ENCODE results near the gene SLC35A3. TPM values are rescaled to one million over a fixed set of nuclear protein-coding genes. Genes with fewer than 3 reads are reported as not detected.

The SLC35A3 gene
- total and polyA plus RNA-seq, 7 experiments from 2014 or later: 13.9 to 31.6 (median 24.2) TPM

- Histone ChIP-seq H3K4me1 (ENCODE audit: control insufficient read depth in 2 of 2, insufficient read depth in 2 of 2, low read length in 2 of 2) (peaks cover 22 to 24% of the 10 kb centered on the region in 2 donors), H3K27ac (ENCODE audit: low read depth, low read length) (peak overlapping the region; percentile 99), H3K9me3 (ENCODE audit: control insufficient read depth in 2 of 3, low read length in 3 of 3) (no peaks in the 10 kb centered on the region), H3K27me3 (ENCODE audit: control insufficient read depth in 2 of 2, insufficient read depth in 2 of 2, low read length in 2 of 2) (no peaks in the 10 kb centered on the region), H3K4me3 (ENCODE audit: low read length) (peak overlapping the region; percentile 70), H3K36me3 (ENCODE audit: control insufficient read depth in 2 of 3, insufficient read depth in 3 of 3, low read length in 3 of 3) (peaks cover 0 to 5% (median 0%) of the 10 kb centered on the region in 3 experiments)
- H3K4me3 Mint-ChIP-seq: peak overlapping the region; percentile 92 to 99 (median 95)
- ATAC-seq (no peak), DNase-seq (peak in 3 of 9 donors; percentile 9 to 12 (median 9))
- H3K9me3 Mint-ChIP-seq: peaks cover 0 to 1% (median 0%) of the 10 kb centered on the region in 11 donors
- no peaks in the 10 kb centered on the region for H3K27me3 Mint-ChIP-seq
- ChIA-PET CTCF (no interaction called here), POLR2A (interaction anchor here (0.6 to 2.9 kb wide), 10 partner anchors 8 to 1272 kb away, joined by 3 to 22 read pairs (median 4); partner anchors contain the start of genes DBT, SASS6, SLC35A3 and TRMT13)
- intact Hi-C loops (cut with micrococcal nuclease): loop anchor here (5.0 kb wide), 4 partner anchors 405 to 1200 kb away; partner anchors contain the start of gene S1PR1 (in 1 of the 2)
- H3K4me1 Mint-ChIP-seq: peaks cover 18 to 59% (median 47%) of the 10 kb centered on the region in 7 donors
- H3K36me3 Mint-ChIP-seq: peaks cover 0 to 10% (median 0%) of the 10 kb centered on the region in 5 donors
- H3K27ac Mint-ChIP-seq: peak overlapping the region; percentile 97 to 100 (median 99)
Measured at GRCh38 chr1:100036718-100037655, 67.2 kb downstream of the SLC35A3 start.

DNA sequence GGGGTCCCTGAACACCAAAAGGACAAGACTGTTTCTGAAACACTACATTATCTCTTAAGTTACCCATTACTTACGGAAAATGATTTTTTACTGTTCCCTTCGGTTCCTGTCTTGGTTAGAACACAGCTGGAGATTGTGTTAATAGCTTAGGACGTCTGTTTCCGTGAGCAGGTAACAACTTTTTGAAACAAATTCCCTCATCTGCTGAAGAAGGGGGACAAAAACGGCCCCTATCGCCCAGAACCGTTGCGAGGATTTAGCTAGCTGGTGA lies 67.8 kb downstream of the SLC35A3 start:
- ATAC-seq (no peak), DNase-seq (no peak)
- intact Hi-C loops (cut with micrococcal nuclease): loop anchor here (5.0 kb wide), 4 partner anchors 405 to 1200 kb away; partner anchors contain the start of gene S1PR1 (in 1 of the 2)
- POLR2A ChIA-PET: interaction anchor here (0.9 to 2.9 kb wide), 10 partner anchors 9 to 1272 kb away, joined by 3 to 22 read pairs (median 4); partner anchors contain the start of genes DBT, SASS6, SLC35A3 and TRMT13
- peak overlapping the region; percentile 70 for H3K4me3 ChIP-seq (ENCODE audit: low read length)
- H3K4me1 ChIP-seq (ENCODE audit: control insufficient read depth in 2 of 2, insufficient read depth in 2 of 2, low read length in 2 of 2): peaks cover 22 to 26% of the 10 kb centered on the region in 2 donors
- H3K27ac Mint-ChIP-seq: peak overlapping the region; percentile 97 to 100 (median 99)
- peaks cover 0 to 1% (median 0%) of the 10 kb centered on the region in 11 donors for H3K9me3 Mint-ChIP-seq
- H3K27me3 ChIP-seq (ENCODE audit: control insufficient read depth in 2 of 2, insufficient read depth in 2 of 2, low read length in 2 of 2): no peaks in the 10 kb centered on the region
- CTCF ChIA-PET: interaction anchor here (0.6 kb wide), 1 partner anchor 146 kb away, joined by 3 read pairs; no protein-coding TSS in a partner anchor
- peak overlapping the region; percentile 99 for H3K27ac ChIP-seq (ENCODE audit: low read depth, low read length)
- peak overlapping the region; percentile 92 to 99 (median 95) for H3K4me3 Mint-ChIP-seq
- peaks cover 24 to 63% (median 53%) of the 10 kb centered on the region in 7 donors for H3K4me1 Mint-ChIP-seq
- no peaks in the 10 kb centered on the region for H3K27me3 Mint-ChIP-seq
- H3K36me3 Mint-ChIP-seq: peaks cover 0 to 10% (median 0%) of the 10 kb centered on the region in 5 donors
- H3K9me3 ChIP-seq (ENCODE audit: control insufficient read depth in 2 of 3, low read length in 3 of 3): no peaks in the 10 kb centered on the region
- H3K36me3 ChIP-seq (ENCODE audit: control insufficient read depth in 2 of 3, insufficient read depth in 3 of 3, low read length in 3 of 3): peaks cover 0 to 5% (median 0%) of the 10 kb centered on the region in 3 experiments

DNA sequence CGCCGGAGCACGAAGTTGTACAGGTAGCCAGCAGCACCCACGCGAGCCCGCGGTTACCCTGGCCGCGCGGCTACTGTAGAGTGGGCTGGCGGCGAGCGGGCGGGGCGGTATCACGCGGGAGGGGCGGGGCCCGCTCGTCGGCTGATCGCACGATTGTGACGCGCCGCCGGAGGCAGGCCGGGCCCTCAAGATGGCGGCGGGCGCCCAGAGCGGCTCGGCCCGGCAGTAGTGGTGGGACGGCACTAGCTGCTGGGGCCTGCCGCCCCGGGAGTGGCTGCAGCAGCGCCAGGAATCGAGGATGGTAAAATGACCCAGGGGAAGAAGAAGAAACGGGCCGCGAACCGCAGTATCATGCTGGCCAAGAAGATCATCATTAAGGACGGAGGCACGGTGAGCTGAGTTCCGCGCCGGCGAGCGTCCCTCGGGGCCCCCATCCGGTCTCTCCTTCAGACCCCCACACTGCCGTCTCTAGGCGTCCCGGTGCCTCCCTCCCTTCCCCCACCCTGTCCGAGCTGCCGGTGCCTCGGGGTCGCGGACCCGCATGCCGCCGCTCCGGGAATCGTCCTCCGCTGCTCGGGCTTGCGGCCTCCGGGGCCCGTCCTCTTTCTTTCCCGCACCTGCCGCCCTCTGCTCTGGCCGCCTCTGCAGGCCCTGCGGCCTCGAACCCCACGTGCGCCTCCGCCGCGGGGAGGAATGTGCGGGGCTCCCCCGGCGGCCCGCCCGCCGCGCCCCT lies 68.3 kb downstream of the SLC35A3 start:
- Histone ChIP-seq H3K27me3 (ENCODE audit: control insufficient read depth in 2 of 2, insufficient read depth in 2 of 2, low read length in 2 of 2) (no peaks in the 10 kb centered on the region), H3K27ac (ENCODE audit: low read depth, low read length) (peak overlapping the region; percentile 99), H3K4me3 (ENCODE audit: low read length) (peak overlapping the region; percentile 70), H3K9me3 (ENCODE audit: control insufficient read depth in 2 of 3, low read length in 3 of 3) (no peaks in the 10 kb centered on the region), H3K4me1 (ENCODE audit: control insufficient read depth in 2 of 2, insufficient read depth in 2 of 2, low read length in 2 of 2) (peaks cover 22 to 31% of the 10 kb centered on the region in 2 donors), H3K36me3 (ENCODE audit: control insufficient read depth in 2 of 3, insufficient read depth in 3 of 3, low read length in 3 of 3) (peaks cover 0 to 5% (median 0%) of the 10 kb centered on the region in 3 experiments)
- Mint-ChIP-seq H3K27me3 (no peaks in the 10 kb centered on the region), H3K36me3 (peaks cover 0 to 13% (median 3%) of the 10 kb centered on the region in 5 donors), H3K27ac (peak overlapping the region; percentile 97 to 100 (median 99)), H3K4me1 (peaks cover 29 to 68% (median 58%) of the 10 kb centered on the region in 7 donors), H3K4me3 (peak overlapping the region; percentile 93 to 99 (median 97)), H3K9me3 (peaks cover 0 to 1% (median 0%) of the 10 kb centered on the region in 11 donors)
- POLR2A ChIA-PET: interaction anchor here (0.9 to 2.9 kb wide), 10 partner anchors 9 to 1271 kb away, joined by 3 to 22 read pairs (median 4); partner anchors contain the start of genes DBT, SASS6, SLC35A3 and TRMT13
- CTCF ChIA-PET: interaction anchor here (0.6 kb wide), 1 partner anchor 146 kb away, joined by 3 read pairs; no protein-coding TSS in a partner anchor
- DNase-seq: peak; percentile 83 to 92 (median 88)
- ATAC-seq: peak; percentile 91
- intact Hi-C loops (cut with micrococcal nuclease): loop anchor here (1.0 to 5.0 kb wide), 21 partner anchors 8 to 1199 kb away; partner anchors contain the start of genes AGL (in 2 of the 2), DBT (in 2 of the 2), RTCA (in 2 of the 2) and SLC35A3 (in 2 of the 2)

DNA sequence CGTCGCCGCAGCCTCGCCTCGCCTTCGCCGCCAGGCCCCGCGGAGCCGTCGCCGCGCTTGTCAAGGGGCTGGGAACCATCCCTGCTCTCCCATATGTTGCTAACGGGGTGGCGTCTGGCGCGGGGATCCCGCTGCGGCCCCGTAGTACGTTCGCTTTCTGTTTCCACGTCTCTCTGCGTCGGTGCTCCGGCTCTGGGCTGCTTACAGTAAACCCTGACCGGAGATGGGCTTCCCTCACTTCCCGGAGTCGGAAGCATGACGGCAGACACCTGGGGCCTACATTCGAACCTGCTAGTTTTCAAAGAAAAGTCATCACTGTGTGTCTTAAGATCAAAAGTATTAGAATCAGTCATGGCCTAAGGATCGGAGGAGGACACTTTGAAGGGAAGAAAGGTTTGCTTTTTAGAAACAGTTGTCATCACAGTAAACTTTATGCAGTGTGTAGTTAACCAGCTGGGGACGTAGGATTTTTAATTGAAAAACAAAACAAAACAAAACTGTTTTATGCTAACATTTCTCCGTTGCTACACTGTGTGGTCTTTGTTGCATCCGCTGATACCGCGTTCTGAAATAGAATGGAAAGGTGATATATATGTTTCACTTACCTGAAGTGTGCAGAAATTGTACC lies 69.0 kb downstream of the SLC35A3 start:
- ATAC-seq (peak; percentile 69), DNase-seq (peak; percentile 57 to 91 (median 83))
- H3K27ac Mint-ChIP-seq: peak overlapping the region; percentile 97 to 100 (median 99)
- ChIA-PET POLR2A (interaction anchor here (1.0 to 2.9 kb wide), 6 partner anchors 8 to 856 kb away, joined by 3 to 22 read pairs (median 4); partner anchors contain the start of genes DBT, EXTL2 and SLC35A3), CTCF (no interaction called here)
- Histone ChIP-seq H3K4me3 (ENCODE audit: low read length) (peak overlapping the region; percentile 70), H3K27me3 (ENCODE audit: control insufficient read depth in 2 of 2, insufficient read depth in 2 of 2, low read length in 2 of 2) (no peaks in the 10 kb centered on the region), H3K36me3 (ENCODE audit: control insufficient read depth in 2 of 3, insufficient read depth in 3 of 3, low read length in 3 of 3) (peaks cover 0 to 5% (median 0%) of the 10 kb centered on the region in 3 experiments), H3K27ac (ENCODE audit: low read depth, low read length) (peak overlapping the region; percentile 99), H3K4me1 (ENCODE audit: control insufficient read depth in 2 of 2, insufficient read depth in 2 of 2, low read length in 2 of 2) (peaks cover 22 to 33% of the 10 kb centered on the region in 2 donors), H3K9me3 (ENCODE audit: control insufficient read depth in 2 of 3, low read length in 3 of 3) (no peaks in the 10 kb centered on the region)
- peak overlapping the region; percentile 93 to 99 (median 97) for H3K4me3 Mint-ChIP-seq
- peaks cover 0 to 17% (median 8%) of the 10 kb centered on the region in 5 donors for H3K36me3 Mint-ChIP-seq
- peaks cover 0 to 1% (median 0%) of the 10 kb centered on the region in 11 donors for H3K9me3 Mint-ChIP-seq
- peaks cover 33 to 75% (median 62%) of the 10 kb centered on the region in 7 donors for H3K4me1 Mint-ChIP-seq
- intact Hi-C loops (cut with micrococcal nuclease): loop anchor here (1.0 to 5.0 kb wide), 21 partner anchors 8 to 1199 kb away; partner anchors contain the start of genes AGL (in 2 of the 2), DBT (in 2 of the 2), RTCA (in 2 of the 2) and SLC35A3 (in 2 of the 2)
- no peaks in the 10 kb centered on the region for H3K27me3 Mint-ChIP-seq

GRCh38 chr1:100039591-100039990 lies 69.8 kb downstream of the SLC35A3 start:
- Histone ChIP-seq H3K4me3 (ENCODE audit: low read length) (peak overlapping the region; percentile 70), H3K4me1 (ENCODE audit: control insufficient read depth in 2 of 2, insufficient read depth in 2 of 2, low read length in 2 of 2) (peaks cover 22 to 33% of the 10 kb centered on the region in 2 donors), H3K27ac (ENCODE audit: low read depth, low read length) (peak overlapping the region; percentile 99), H3K9me3 (ENCODE audit: control insufficient read depth in 2 of 3, low read length in 3 of 3) (no peaks in the 10 kb centered on the region), H3K27me3 (ENCODE audit: control insufficient read depth in 2 of 2, insufficient read depth in 2 of 2, low read length in 2 of 2) (no peaks in the 10 kb centered on the region), H3K36me3 (ENCODE audit: control insufficient read depth in 2 of 3, insufficient read depth in 3 of 3, low read length in 3 of 3) (peaks cover 0 to 5% (median 0%) of the 10 kb centered on the region in 3 experiments)
- no peak for DNase-seq
- peaks cover 0 to 24% (median 15%) of the 10 kb centered on the region in 5 donors for H3K36me3 Mint-ChIP-seq
- H3K4me3 Mint-ChIP-seq: peak overlapping the region; percentile 93 to 99 (median 97)
- intact Hi-C loops (cut with micrococcal nuclease): loop anchor here (2.0 to 5.0 kb wide), 8 partner anchors 189 to 1198 kb away; partner anchors contain the start of genes AGL (in 1 of the 2), EXTL2 (in 1 of the 2), RTCA (in 1 of the 2) and S1PR1 (in 1 of the 2)
- H3K4me1 Mint-ChIP-seq: peaks cover 36 to 76% (median 70%) of the 10 kb centered on the region in 7 donors
- ChIA-PET CTCF (no interaction called here), POLR2A (interaction anchor here (1.0 to 2.9 kb wide), 2 partner anchors 70 to 855 kb away, joined by 3 to 22 read pairs; partner anchors contain the start of genes EXTL2 and SLC35A3)
- ATAC-seq: no peak
- no peaks in the 10 kb centered on the region for H3K27me3 Mint-ChIP-seq
- H3K9me3 Mint-ChIP-seq: peaks cover 0 to 4% (median 0%) of the 10 kb centered on the region in 11 donors
- peak overlapping the region; percentile 97 to 100 (median 99) for H3K27ac Mint-ChIP-seq
